HCT116 (cell line): ENCODE data around the gene KIAA1755. TPM values are rescaled to one million over a fixed set of nuclear protein-coding genes. Genes with fewer than 3 reads are reported as not detected.

Source experiments
- ATAC-seq: fragments of 200-7000 bp; cut with Tn5 transposase; 2 replicates; pipeline ENCODE4 v1.9.1; 2020; ENCODE audit warnings: mild to moderate bottlenecking, moderate library complexity
- BruUV-seq: library from RNA; stranded (reverse); fragments of 400-500 nt; replicated peaks from 2 replicates; lab custom pipeline; 2021; lab: Mats Ljungman, UMichigan
- CTCF ChIA-PET: fragments of 300-600 bp; sonication (Branson Sonifier 250); formaldehyde crosslinking; loops from one replicate; lab custom pipeline; 2021; ENCODE audit warnings: antibody characterized with exemption; lab: Charles Lee
- POLR2A ChIA-PET: fragments of 300-600, 350-600 bp; sonication (Branson Sonifier 250); formaldehyde crosslinking; loops from one replicate; lab custom pipeline; 2021; ENCODE audit warnings: antibody characterized with exemption; lab: Charles Lee
- RAD21 ChIA-PET, 2 experiments: fragments of 300-600 bp; sonication (Branson Sonifier 250); formaldehyde crosslinking; loops; one replicate each; lab custom pipeline; 2023; ENCODE audit warnings: low total read pairs in 2 of 2; ENCODE audit not compliant: uncharacterized antibody in 2 of 2, unreplicated experiment in 2 of 2, low non-redundant PET in 1 of 2; lab: Charles Lee
- DNase-seq: peaks from one replicate; pipeline ENCODE4 v3.0.0-alpha.2; 2010; ENCODE audit warnings: low read depth, low spot score
- H2AFZ ChIP-seq: fragments of 200-600 bp; shearing (Covaris generic), sonication (generic); 2 replicates; pipeline ENCODE4 v1.6.1; 2017; ENCODE audit warnings: low read depth, mixed run types, mixed read lengths, antibody characterized with exemption, low read length; ENCODE audit not compliant: poor library complexity, severe bottlenecking
- H3K27ac ChIP-seq: 2 replicates; pipeline ENCODE4 v1.5.1; 2012; ENCODE audit warnings: low read depth, low read length
- H3K27me3 ChIP-seq: fragments of 200-600 bp; sonication (generic); 2 replicates; pipeline ENCODE4 v1.6.1; 2016; ENCODE audit warnings: mixed run types, low read length, mixed read lengths; ENCODE audit not compliant: insufficient read depth
- H3K36me3 ChIP-seq, 2 experiments: fragments of 200-500 bp in 1 of 2; fragments of 200-600 bp in 1 of 2; sonication (Bioruptor generic) in 1 of 2; sonication (generic) in 1 of 2; 2 replicates each; pipeline versions ENCODE4 v1.5.1 to v1.6.1; 2014 to 2016; ENCODE audit warnings: low read length in 2 of 2, inconsistent platforms in 1 of 2, mixed read lengths in 1 of 2, mixed run types in 1 of 2; ENCODE audit not compliant: insufficient read depth in 2 of 2, control insufficient read depth in 1 of 2
- H3K4me1 ChIP-seq, 2 experiments: fragments of 200-600 bp in 1 of 2; sonication (generic) in 1 of 2; 2 replicates each; pipeline versions ENCODE4 v1.5.1 to v1.6.1; 2012 to 2017; ENCODE audit warnings: low read length in 2 of 2, inconsistent platforms in 1 of 2, mild to moderate bottlenecking in 1 of 2, mixed read lengths in 1 of 2, mixed run types in 1 of 2, moderate library complexity in 1 of 2; ENCODE audit not compliant: insufficient read depth in 2 of 2, control insufficient read depth in 1 of 2
- H3K4me2 ChIP-seq: fragments of 200-600 bp; sonication (generic); 2 replicates; pipeline ENCODE4 v1.6.1; 2017; ENCODE audit warnings: mixed run types, low read length, mixed read lengths
- H3K4me3 ChIP-seq, 2 experiments: fragments of 200-600 bp in 1 of 2; sonication (generic) in 1 of 2; replicated peaks in 1 of 2; 2 replicates each; pipeline ENCODE4 v1.5.1; 2011 to 2016; ENCODE audit warnings: low read length in 2 of 2, control low read depth in 1 of 2, low read depth in 1 of 2, mild to moderate bottlenecking in 1 of 2, mixed read lengths in 1 of 2, mixed run types in 1 of 2
- H3K79me2 ChIP-seq: fragments of 200-600 bp; sonication (generic); 2 replicates; pipeline ENCODE4 v1.6.1; 2017; ENCODE audit warnings: mild to moderate bottlenecking, mixed run types, low read length, moderate library complexity, mixed read lengths; ENCODE audit not compliant: insufficient read depth
- H3K9ac ChIP-seq: fragments of 200-600 bp; sonication (generic); 2 replicates; pipeline ENCODE4 v1.6.1; 2016; ENCODE audit warnings: low read length, mixed read lengths
- H3K9me2 ChIP-seq: fragments of 200-600 bp; sonication (generic), shearing (Covaris generic); 2 replicates; pipeline ENCODE4 v1.6.1; 2017; ENCODE audit warnings: mixed run types, mild to moderate bottlenecking, moderate library complexity; ENCODE audit not compliant: insufficient read depth
- H3K9me3 ChIP-seq, 2 experiments: fragments of 200-500 bp in 1 of 2; fragments of 200-600 bp in 1 of 2; sonication (Bioruptor generic) in 1 of 2; sonication (generic) in 1 of 2; 2 replicates each; pipeline ENCODE4 v1.6.1; 2014 to 2017; ENCODE audit warnings: low read length in 2 of 2, mixed read lengths in 2 of 2, inconsistent platforms in 1 of 2, low read depth in 1 of 2, mild to moderate bottlenecking in 1 of 2, mixed run types in 1 of 2, moderate library complexity in 1 of 2; ENCODE audit not compliant: control insufficient read depth in 1 of 2, insufficient read depth in 1 of 2
- H4K20me1 ChIP-seq: fragments of 200-600 bp; sonication (generic), shearing (Covaris generic); 2 replicates; pipeline ENCODE4 v1.6.1; 2017; ENCODE audit warnings: mixed run types, mild to moderate bottlenecking, moderate library complexity; ENCODE audit not compliant: insufficient read depth
- CEBPB ChIP-seq: IDR thresholded peaks from 2 replicates; pipeline ENCODE4 v1.6.1; 2012; ENCODE audit warnings: low read depth
- EGR1 ChIP-seq: IDR thresholded peaks from 2 replicates; pipeline ENCODE4 v1.6.1; 2012; ENCODE audit warnings: low read depth
- EZH2 ChIP-seq: fragments of 200-600 bp; sonication (generic); IDR thresholded peaks from 2 replicates; pipeline ENCODE4 v1.6.1; 2017; ENCODE audit warnings: antibody characterized with exemption, mixed run types
- EZH2phosphoT487 ChIP-seq: fragments of 200-600 bp; IDR thresholded peaks from 2 replicates; pipeline ENCODE4 v1.6.1; 2018; ENCODE audit warnings: antibody characterized with exemption, borderline replicate concordance
- FOSL1 ChIP-seq: IDR thresholded peaks from 2 replicates; pipeline ENCODE4 v1.6.1; 2012; ENCODE audit warnings: low read depth
- JUND ChIP-seq: IDR thresholded peaks from 2 replicates; pipeline ENCODE4 v1.6.1; 2012
- POLR2A ChIP-seq: IDR thresholded peaks from 2 replicates; pipeline ENCODE4 v1.7.0; 2011; ENCODE audit warnings: borderline replicate concordance; ENCODE audit not compliant: insufficient read depth, insufficient read length; ENCODE audit errors: extremely low read depth
- POLR2AphosphoS5 ChIP-seq: IDR thresholded peaks from 2 replicates; pipeline ENCODE4 v1.6.1; 2011; ENCODE audit warnings: mild to moderate bottlenecking, low read depth, low read length, moderate library complexity
- RAD21 ChIP-seq: IDR thresholded peaks from 2 replicates; pipeline ENCODE4 v1.6.1; 2012; ENCODE audit warnings: low read depth, mild to moderate bottlenecking
- SP1 ChIP-seq: IDR thresholded peaks from 2 replicates; pipeline ENCODE4 v1.6.1; 2012; ENCODE audit warnings: low read depth
- SRF ChIP-seq: IDR thresholded peaks from 2 replicates; pipeline ENCODE4 v1.6.1; 2012; ENCODE audit warnings: low read depth
- YY1 ChIP-seq: IDR thresholded peaks from 2 replicates; pipeline ENCODE4 v1.6.1; 2011; ENCODE audit warnings: low read length, low read depth, moderate library complexity, mild to moderate bottlenecking; ENCODE audit not compliant: insufficient replicate concordance; ENCODE audit errors: extremely low read depth
- ZNF274 ChIP-seq: fragments of 200-500 bp; sonication (Bioruptor generic); IDR thresholded peaks from 2 replicates; pipeline ENCODE4 v1.6.1; 2014; ENCODE audit warnings: mild to moderate bottlenecking, low read depth, low read length, inconsistent platforms
- intact Hi-C: fragments of 100-400 bp; cut with micrococcal nuclease; formaldehyde crosslinking; loops from 2 replicates; pipeline ENCODE4 v1.10.0; 2022
- total RNA-seq: library from RNA; stranded (reverse); gene quantifications from one replicate; pipeline ENCODE4 v1.2.1, GENCODE V29; 2021; ENCODE audit not compliant: unreplicated experiment
- TF ChIP-seq, protein P1 (sequence below): IDR thresholded peaks from 2 replicates; pipeline ENCODE4 v1.6.1; 2012
- TF ChIP-seq, protein P2 (sequence below), 3 experiments: fragments of 200-600 bp in 1 of 3; sonication (generic) in 1 of 3; IDR thresholded peaks in 2 of 3; conservative IDR thresholded peaks in 1 of 3; 2 replicates each; pipeline ENCODE4 v1.5.1; 2012 to 2017; ENCODE audit warnings: low read depth in 2 of 3, low read length in 2 of 3, antibody characterized with exemption in 1 of 3, borderline replicate concordance in 1 of 3, control low read depth in 1 of 3, mild to moderate bottlenecking in 1 of 3, mixed read lengths in 1 of 3, mixed run types in 1 of 3, moderate library complexity in 1 of 3; ENCODE audit not compliant: insufficient read depth in 1 of 3
- TF ChIP-seq, protein P3 (sequence below): IDR thresholded peaks from 2 replicates; pipeline ENCODE4 v1.6.1; 2011; ENCODE audit warnings: mild to moderate bottlenecking, low read length, moderate library complexity; ENCODE audit not compliant: insufficient replicate concordance; ENCODE audit errors: extremely low read depth
- TF ChIP-seq, protein P4 (sequence below): IDR thresholded peaks from 2 replicates; pipeline ENCODE4 v1.6.1; 2012

The KIAA1755 gene
- total RNA-seq, 1 experiment from 2014 or later = not detected

DNA sequence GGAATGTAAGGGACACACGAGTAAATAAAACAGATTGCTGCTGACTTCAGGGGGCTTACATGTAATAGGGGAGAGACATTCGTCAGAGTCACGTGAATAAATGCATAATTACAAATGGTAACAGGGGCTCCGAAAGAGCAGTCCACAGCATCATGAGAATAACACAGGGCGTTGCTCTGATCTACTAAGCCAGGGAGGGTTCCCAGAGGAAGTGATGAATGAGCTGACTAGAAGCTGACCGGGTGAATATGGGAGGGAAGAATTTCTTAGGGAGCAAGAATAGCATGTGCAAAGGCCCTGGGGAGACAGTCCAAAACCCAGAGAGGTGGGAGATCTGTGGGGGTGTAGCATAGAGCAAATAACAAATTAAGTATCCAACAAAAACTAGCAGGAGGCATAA lies 45.8 kb upstream of the KIAA1755 start:
- H3K4me3 ChIP-seq = no peak overlapping the region
- no peaks in the 10 kb centered on the region for H3K36me3 ChIP-seq
- no peaks in the 10 kb centered on the region for H3K4me1 ChIP-seq
- CTCF ChIA-PET = no interaction called here
- no peak overlapping the region for H3K4me2 ChIP-seq
- TF ChIP-seq SP1 = no peak
- no peak for TF ChIP-seq EZH2phosphoT487
- no peak for TF ChIP-seq FOSL1
- TF ChIP-seq CEBPB = no peak
- TF ChIP-seq, protein P1, sequence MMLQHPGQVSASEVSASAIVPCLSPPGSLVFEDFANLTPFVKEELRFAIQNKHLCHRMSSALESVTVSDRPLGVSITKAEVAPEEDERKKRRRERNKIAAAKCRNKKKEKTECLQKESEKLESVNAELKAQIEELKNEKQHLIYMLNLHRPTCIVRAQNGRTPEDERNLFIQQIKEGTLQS = no peak
- TF ChIP-seq POLR2A = no peak
- TF ChIP-seq, protein P2, sequence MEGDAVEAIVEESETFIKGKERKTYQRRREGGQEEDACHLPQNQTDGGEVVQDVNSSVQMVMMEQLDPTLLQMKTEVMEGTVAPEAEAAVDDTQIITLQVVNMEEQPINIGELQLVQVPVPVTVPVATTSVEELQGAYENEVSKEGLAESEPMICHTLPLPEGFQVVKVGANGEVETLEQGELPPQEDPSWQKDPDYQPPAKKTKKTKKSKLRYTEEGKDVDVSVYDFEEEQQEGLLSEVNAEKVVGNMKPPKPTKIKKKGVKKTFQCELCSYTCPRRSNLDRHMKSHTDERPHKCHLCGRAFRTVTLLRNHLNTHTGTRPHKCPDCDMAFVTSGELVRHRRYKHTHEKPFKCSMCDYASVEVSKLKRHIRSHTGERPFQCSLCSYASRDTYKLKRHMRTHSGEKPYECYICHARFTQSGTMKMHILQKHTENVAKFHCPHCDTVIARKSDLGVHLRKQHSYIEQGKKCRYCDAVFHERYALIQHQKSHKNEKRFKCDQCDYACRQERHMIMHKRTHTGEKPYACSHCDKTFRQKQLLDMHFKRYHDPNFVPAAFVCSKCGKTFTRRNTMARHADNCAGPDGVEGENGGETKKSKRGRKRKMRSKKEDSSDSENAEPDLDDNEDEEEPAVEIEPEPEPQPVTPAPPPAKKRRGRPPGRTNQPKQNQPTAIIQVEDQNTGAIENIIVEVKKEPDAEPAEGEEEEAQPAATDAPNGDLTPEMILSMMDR (IDR thresholded peaks at IDR 0.05 in 2 of 3, conservative IDR thresholded peaks at IDR 0.05 in 1 of 3; ENCODE audit: borderline replicate concordance in 1 of 3, insufficient read depth in 1 of 3, low read depth in 2 of 3, low read length in 2 of 3) = no peak
- TF ChIP-seq, protein P3, sequence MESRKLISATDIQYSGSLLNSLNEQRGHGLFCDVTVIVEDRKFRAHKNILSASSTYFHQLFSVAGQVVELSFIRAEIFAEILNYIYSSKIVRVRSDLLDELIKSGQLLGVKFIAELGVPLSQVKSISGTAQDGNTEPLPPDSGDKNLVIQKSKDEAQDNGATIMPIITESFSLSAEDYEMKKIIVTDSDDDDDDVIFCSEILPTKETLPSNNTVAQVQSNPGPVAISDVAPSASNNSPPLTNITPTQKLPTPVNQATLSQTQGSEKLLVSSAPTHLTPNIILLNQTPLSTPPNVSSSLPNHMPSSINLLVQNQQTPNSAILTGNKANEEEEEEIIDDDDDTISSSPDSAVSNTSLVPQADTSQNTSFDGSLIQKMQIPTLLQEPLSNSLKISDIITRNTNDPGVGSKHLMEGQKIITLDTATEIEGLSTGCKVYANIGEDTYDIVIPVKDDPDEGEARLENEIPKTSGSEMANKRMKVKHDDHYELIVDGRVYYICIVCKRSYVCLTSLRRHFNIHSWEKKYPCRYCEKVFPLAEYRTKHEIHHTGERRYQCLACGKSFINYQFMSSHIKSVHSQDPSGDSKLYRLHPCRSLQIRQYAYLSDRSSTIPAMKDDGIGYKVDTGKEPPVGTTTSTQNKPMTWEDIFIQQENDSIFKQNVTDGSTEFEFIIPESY = no peak
- TF ChIP-seq POLR2AphosphoS5 = no peak
- TF ChIP-seq YY1 = no peak
- TF ChIP-seq EZH2 = no peak
- TF ChIP-seq ZNF274 = no peak
- no peak for TF ChIP-seq EGR1
- no peak for TF ChIP-seq SRF
- TF ChIP-seq, protein P4, sequence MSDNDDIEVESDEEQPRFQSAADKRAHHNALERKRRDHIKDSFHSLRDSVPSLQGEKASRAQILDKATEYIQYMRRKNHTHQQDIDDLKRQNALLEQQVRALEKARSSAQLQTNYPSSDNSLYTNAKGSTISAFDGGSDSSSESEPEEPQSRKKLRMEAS = no peak
- no peak for TF ChIP-seq RAD21
- TF ChIP-seq JUND = no peak
- no peak overlapping the region for H3K9ac ChIP-seq
- no peaks in the 10 kb centered on the region for H3K9me2 ChIP-seq
- ATAC-seq = no peak
- BruUV-seq = no TSS peak
- H3K9me3 ChIP-seq = peaks cover 0 to 5% of the 10 kb centered on the region in 2 experiments; a peak in 1 of 4 replicates
- POLR2A ChIA-PET = interaction anchor here (1.2 kb wide), 1 partner anchor 30 kb away, joined by 3 read pairs; no protein-coding TSS in a partner anchor
- H4K20me1 ChIP-seq = no peaks in the 10 kb centered on the region
- no peak overlapping the region for H2AFZ ChIP-seq
- 0 out of 2 replicates have a peak, but pooled peaks cover 9% of the 10 kb centered on the region for H3K27me3 ChIP-seq
- H3K27ac ChIP-seq = no peak overlapping the region
- no peaks in the 10 kb centered on the region for H3K79me2 ChIP-seq
- DNase-seq = no peak
- intact Hi-C loops = loop anchor here (5.0 kb wide), 1 partner anchor 249 kb away; no protein-coding TSS in a partner anchor
- RAD21 ChIA-PET = no interaction called here
